K562 (cell line): ENCODE measurements around the gene PLP2.

Experiments used
- ATF2 ChIP-seq: sonication (generic); formaldehyde crosslinking; IDR thresholded peaks from 2 replicates; pipeline ENCODE4 v1.8.1; 2022; ENCODE audit warnings: missing genetic modification reagents
- BRCA1 ChIP-seq, 2 experiments: fragments of 450-650 bp in 1 of 2; sonication (generic) in 1 of 2; formaldehyde crosslinking in 1 of 2; IDR thresholded peaks; 2 replicates each; pipeline versions ENCODE4 v1.5.0 to v1.6.1; 2017 to 2020; ENCODE audit warnings: mild to moderate bottlenecking in 1 of 2, missing genetic modification reagents in 1 of 2
- CTCF ChIP-seq, 3 experiments: IDR thresholded peaks in 2 of 3; conservative IDR thresholded peaks in 1 of 3; 2 replicates each; pipeline ENCODE4 v1.5.1; 2011 to 2012; ENCODE audit warnings: low read length in 3 of 3, mild to moderate bottlenecking in 3 of 3, control low read depth in 2 of 3, improper control_type of control experiment in 1 of 3, inconsistent platforms in 1 of 3, low read depth in 1 of 3, mixed read lengths in 1 of 3, moderate library complexity in 1 of 3; ENCODE audit not compliant: insufficient read depth in 2 of 3
- MYC ChIP-seq, 2 experiments: fragments of 250-450 bp in 1 of 2; sonication (Bioruptor Pico) in 1 of 2; IDR thresholded peaks; 2 replicates each; pipeline versions ENCODE4 v1.5.1 to v1.6.1; 2012 to 2021; ENCODE audit warnings: low read depth in 2 of 2, borderline replicate concordance in 1 of 2, improper control_type of control experiment in 1 of 2, low read length in 1 of 2, mild to moderate bottlenecking in 1 of 2, moderate library complexity in 1 of 2
- NFIC ChIP-seq: fragments of 450-650 bp; IDR thresholded peaks from 2 replicates; pipeline ENCODE4 v1.6.1; 2017; ENCODE audit warnings: mild to moderate bottlenecking, inconsistent platforms
- NR3C1 ChIP-seq: sonication (generic); formaldehyde crosslinking; IDR thresholded peaks from 2 replicates; pipeline ENCODE4 v1.8.1; 2022; ENCODE audit warnings: missing genetic modification reagents
- SRF ChIP-seq, 2 experiments: fragments of 250-450, 450-650 bp in 1 of 2; sonication (Bioruptor Pico) in 1 of 2; sonication (generic) in 1 of 2; formaldehyde crosslinking; IDR thresholded peaks; 2 replicates each; pipeline versions ENCODE4 v1.5.0 to v1.5.1; 2020 to 2022; ENCODE audit warnings: mild to moderate bottlenecking in 1 of 2, missing genetic modification reagents in 1 of 2
- TAF15 ChIP-seq: fragments of 200-400 bp; formaldehyde crosslinking; IDR thresholded peaks from 2 replicates; pipeline ENCODE4 v1.6.1; 2017; ENCODE audit warnings: mild to moderate bottlenecking, low read depth, low read length, moderate library complexity
- ZFP1 ChIP-seq: fragments of 450-650 bp; formaldehyde crosslinking; IDR thresholded peaks from 2 replicates; pipeline ENCODE4 v1.4.0; 2020; ENCODE audit warnings: mild to moderate bottlenecking, mixed read lengths
- ZFPM2 ChIP-seq: fragments of 250-450 bp; sonication (Bioruptor Pico); IDR thresholded peaks from 2 replicates; pipeline ENCODE4 v1.5.1; 2022; ENCODE audit warnings: mild to moderate bottlenecking
- ZNF121 ChIP-seq: sonication (generic); formaldehyde crosslinking; conservative IDR thresholded peaks from 2 replicates; pipeline ENCODE4 v1.8.0; 2022; ENCODE audit warnings: missing genetic modification reagents
- ZNF232 ChIP-seq: sonication (generic); formaldehyde crosslinking; IDR thresholded peaks from 2 replicates; pipeline ENCODE4 v1.8.0; 2022; ENCODE audit warnings: mild to moderate bottlenecking, missing genetic modification reagents
- ZZZ3 ChIP-seq: fragments of 450-650 bp; IDR thresholded peaks from 2 replicates; pipeline ENCODE4 v1.6.1; 2016; ENCODE audit warnings: antibody characterized with exemption, mild to moderate bottlenecking, moderate library complexity
- TF ChIP-seq, protein P1 (sequence below): fragments of 150-350 bp; IDR thresholded peaks from 2 replicates; pipeline ENCODE4 v1.6.1; 2014; ENCODE audit warnings: low read depth, mild to moderate bottlenecking, low read length, borderline replicate concordance

DNA sequence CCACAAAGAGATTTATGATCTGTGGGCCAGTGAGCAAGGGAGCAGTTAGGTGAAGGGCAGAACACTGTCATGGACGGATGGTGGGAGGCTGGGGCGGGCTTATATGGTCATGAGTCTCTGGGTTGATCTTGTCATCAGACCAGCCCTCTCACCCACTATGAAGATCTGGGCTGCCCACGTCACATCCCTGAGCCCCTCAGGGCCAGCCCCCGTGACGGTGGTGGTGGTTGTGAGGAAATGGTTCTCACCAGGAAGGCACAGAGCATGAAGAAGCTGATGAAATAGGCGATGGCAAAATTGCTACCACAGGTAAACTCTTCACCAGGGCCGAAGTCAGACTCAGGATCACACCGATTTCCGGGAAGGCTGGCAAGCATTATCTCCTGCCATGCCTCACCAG, 39.4 kb downstream of the PLP2 start:
- TF ChIP-seq ATF2 (CRISPR knock-in tag) (no peak), NFIC (no peak), ZNF121 (CRISPR knock-in tag) (no peak), ZNF232 (CRISPR knock-in tag) (no peak), BRCA1 (IDR thresholded peaks at IDR 0.05) (no peak), BRCA1 (CRISPR knock-in tag; IDR thresholded peaks at IDR 0.05) (no peak), TAF15 (no peak), ZZZ3 (no peak), SRF (CRISPR knock-in tag; IDR thresholded peaks at IDR 0.05) (no peak), ZFP1 (no peak), CTCF (IDR thresholded peaks at IDR 0.05 in 2 of 3, conservative IDR thresholded peaks at IDR 0.05 in 1 of 3; ENCODE audit: insufficient read depth in 2 of 3, low read depth in 1 of 3, low read length in 3 of 3) (no peak), ZFPM2 (no peak), NR3C1 (no peak), MYC (IDR thresholded peaks at IDR 0.05; ENCODE audit: low read depth, low read length) (no peak), MYC (CRISPR knock-in tag; IDR thresholded peaks at IDR 0.05; ENCODE audit: borderline replicate concordance, low read depth) (no peak)
- TF ChIP-seq, protein P1, sequence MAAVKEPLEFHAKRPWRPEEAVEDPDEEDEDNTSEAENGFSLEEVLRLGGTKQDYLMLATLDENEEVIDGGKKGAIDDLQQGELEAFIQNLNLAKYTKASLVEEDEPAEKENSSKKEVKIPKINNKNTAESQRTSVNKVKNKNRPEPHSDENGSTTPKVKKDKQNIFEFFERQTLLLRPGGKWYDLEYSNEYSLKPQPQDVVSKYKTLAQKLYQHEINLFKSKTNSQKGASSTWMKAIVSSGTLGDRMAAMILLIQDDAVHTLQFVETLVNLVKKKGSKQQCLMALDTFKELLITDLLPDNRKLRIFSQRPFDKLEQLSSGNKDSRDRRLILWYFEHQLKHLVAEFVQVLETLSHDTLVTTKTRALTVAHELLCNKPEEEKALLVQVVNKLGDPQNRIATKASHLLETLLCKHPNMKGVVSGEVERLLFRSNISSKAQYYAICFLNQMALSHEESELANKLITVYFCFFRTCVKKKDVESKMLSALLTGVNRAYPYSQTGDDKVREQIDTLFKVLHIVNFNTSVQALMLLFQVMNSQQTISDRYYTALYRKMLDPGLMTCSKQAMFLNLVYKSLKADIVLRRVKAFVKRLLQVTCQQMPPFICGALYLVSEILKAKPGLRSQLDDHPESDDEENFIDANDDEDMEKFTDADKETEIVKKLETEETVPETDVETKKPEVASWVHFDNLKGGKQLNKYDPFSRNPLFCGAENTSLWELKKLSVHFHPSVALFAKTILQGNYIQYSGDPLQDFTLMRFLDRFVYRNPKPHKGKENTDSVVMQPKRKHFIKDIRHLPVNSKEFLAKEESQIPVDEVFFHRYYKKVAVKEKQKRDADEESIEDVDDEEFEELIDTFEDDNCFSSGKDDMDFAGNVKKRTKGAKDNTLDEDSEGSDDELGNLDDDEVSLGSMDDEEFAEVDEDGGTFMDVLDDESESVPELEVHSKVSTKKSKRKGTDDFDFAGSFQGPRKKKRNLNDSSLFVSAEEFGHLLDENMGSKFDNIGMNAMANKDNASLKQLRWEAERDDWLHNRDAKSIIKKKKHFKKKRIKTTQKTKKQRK = no peak
